Osteoblast (primary cell): ENCODE measurements around the gene BTBD6. TPM values are rescaled to one million over a fixed set of nuclear protein-coding genes. Genes with fewer than 3 reads are reported as not detected.

ENCODE experiments used
- DNase-seq: peaks from one replicate; pipeline ENCODE4 v3.0.0; 2011; ENCODE audit warnings: low spot score, mixed read lengths; ENCODE audit not compliant: insufficient read length; ENCODE audit errors: missing footprints
- H2AFZ ChIP-seq: 2 replicates; pipeline ENCODE4 v1.6.0; 2011; ENCODE audit warnings: mild to moderate bottlenecking, low read length
- H3K27ac ChIP-seq: 2 replicates; pipeline ENCODE4 v1.5.1; 2011; ENCODE audit warnings: mild to moderate bottlenecking, low read depth, low read length, moderate library complexity
- H3K27me3 ChIP-seq: 2 replicates; pipeline ENCODE4 v1.6.0; 2012; ENCODE audit warnings: mild to moderate bottlenecking, control low read depth, inconsistent platforms, low read length, moderate library complexity; ENCODE audit not compliant: insufficient read depth
- H3K36me3 ChIP-seq: 2 replicates; pipeline ENCODE4 v1.5.1; 2011; ENCODE audit warnings: mild to moderate bottlenecking, low read length, control low read depth, moderate library complexity; ENCODE audit not compliant: insufficient read depth
- H3K4me1 ChIP-seq: 2 replicates; pipeline ENCODE4 v1.5.1; 2011; ENCODE audit warnings: mild to moderate bottlenecking, low read length, control low read depth, moderate library complexity; ENCODE audit not compliant: insufficient read depth
- H3K4me2 ChIP-seq: 2 replicates; pipeline ENCODE4 v1.6.0; 2011; ENCODE audit warnings: mild to moderate bottlenecking, low read length; ENCODE audit not compliant: insufficient read depth
- H3K4me3 ChIP-seq: fragments of 200-600 bp; sonication (generic); 3 replicates; pipeline ENCODE4 v1.5.1; 2012; ENCODE audit warnings: mild to moderate bottlenecking, low read length, inconsistent platforms; ENCODE audit not compliant: insufficient read depth
- H3K79me2 ChIP-seq: 2 replicates; pipeline ENCODE4 v1.6.0; 2012; ENCODE audit warnings: mild to moderate bottlenecking, low read length, control low read depth, inconsistent platforms; ENCODE audit not compliant: insufficient read depth
- H3K9me3 ChIP-seq: 2 replicates; pipeline ENCODE4 v1.5.1; 2011; ENCODE audit warnings: low read depth, low read length, control low read depth
- H4K20me1 ChIP-seq: 2 replicates; pipeline ENCODE4 v1.6.0; 2012; ENCODE audit warnings: mild to moderate bottlenecking, low read length, control low read depth; ENCODE audit not compliant: insufficient read depth
- CTCF ChIP-seq: IDR thresholded peaks from 2 replicates; pipeline ENCODE4 v1.5.1; 2011; ENCODE audit warnings: mild to moderate bottlenecking, low read depth, low read length, moderate library complexity; ENCODE audit errors: extremely low read depth
- total RNA-seq: library from RNA; depleted of rRNA; stranded (reverse); fragments of >200 nt; gene quantifications from 2 replicates; pipeline ENCODE4 v1.2.3, GENCODE V29; 2012

Gene BTBD6
- total RNA-seq, 1 donor = 54.3 TPM

GRCh38 chr14:105227346-105227745 is 21.0 kb upstream of the BTBD6 start:
- no peaks in the 10 kb centered on the region for H3K4me1 ChIP-seq
- no peaks in the 10 kb centered on the region for H3K27me3 ChIP-seq
- TF ChIP-seq CTCF = no peak
- no peak overlapping the region for H3K4me2 ChIP-seq
- no peaks in the 10 kb centered on the region for H4K20me1 ChIP-seq
- H3K9me3 ChIP-seq = no peaks in the 10 kb centered on the region
- H2AFZ ChIP-seq = no peak overlapping the region
- no peaks in the 10 kb centered on the region for H3K79me2 ChIP-seq
- H3K27ac ChIP-seq = no peak overlapping the region
- no peak for DNase-seq
- no peaks in the 10 kb centered on the region for H3K36me3 ChIP-seq
- H3K4me3 ChIP-seq = no peak overlapping the region

GRCh38 chr14:105228562-105228961 is 19.8 kb upstream of the BTBD6 start:
- Histone ChIP-seq H3K79me2 (no peaks in the 10 kb centered on the region), H2AFZ (no peak overlapping the region), H3K4me1 (no peaks in the 10 kb centered on the region), H3K27me3 (no peaks in the 10 kb centered on the region), H3K4me3 (no peak overlapping the region), H4K20me1 (no peaks in the 10 kb centered on the region), H3K4me2 (no peak overlapping the region), H3K36me3 (no peaks in the 10 kb centered on the region), H3K27ac (no peak overlapping the region), H3K9me3 (no peaks in the 10 kb centered on the region)
- no peak for TF ChIP-seq CTCF
- no peak for DNase-seq

- Histone ChIP-seq H4K20me1 (no peaks in the 10 kb centered on the region), H2AFZ (no peak overlapping the region), H3K4me2 (no peak overlapping the region), H3K79me2 (no peaks in the 10 kb centered on the region), H3K27ac (no peak overlapping the region), H3K4me3 (no peak overlapping the region), H3K36me3 (no peaks in the 10 kb centered on the region), H3K4me1 (no peaks in the 10 kb centered on the region), H3K27me3 (no peaks in the 10 kb centered on the region), H3K9me3 (no peaks in the 10 kb centered on the region)
- no peak for DNase-seq
- no peak for TF ChIP-seq CTCF
Measured at GRCh38 chr14:105229099-105229655, 19.2 kb upstream of the BTBD6 start.

GRCh38 chr14:105240811-105241576 is 7.3 kb upstream of the BTBD6 start:
- Histone ChIP-seq H3K27ac (no peak overlapping the region), H3K4me1 (no peaks in the 10 kb centered on the region)

More at GRCh38 chr14:105240811-105241576, 7.3 kb upstream of the BTBD6 start:
- Histone ChIP-seq H3K4me2 (no peak overlapping the region), H3K9me3 (no peaks in the 10 kb centered on the region), H3K4me3 (no peak overlapping the region), H3K36me3 (no peaks in the 10 kb centered on the region), H3K79me2 (peaks cover 31% of the 10 kb centered on the region), H4K20me1 (peaks cover 3% of the 10 kb centered on the region), H2AFZ (no peak overlapping the region), H3K27me3 (no peaks in the 10 kb centered on the region)
- no peak for TF ChIP-seq CTCF
- peak; percentile 52 for DNase-seq
